Left lung (tissue), 10 donors: ENCODE data around the gene ZNF709. TPM values are rescaled to one million over a fixed set of nuclear protein-coding genes. Genes with fewer than 3 reads are reported as not detected.
A peak's percentile ranks its signal among the peaks of the same experiment; 100 is the strongest.
"Not testable (repeated sequence)": the region's sequence is repeated elsewhere in the genome, so short reads cannot be mapped to it uniquely, and the experiment has no call there.

ENCODE experiments used
- ATAC-seq: fragments of 200-7000 bp; cut with Tn5 transposase; one replicate; pipeline ENCODE4 v1.9.1; 2020; ENCODE audit warnings: moderate library complexity
- DNase-seq, 4 donors: peaks; one replicate each; pipeline ENCODE4 v3.0.0-alpha.2; 2013 to 2020
- H3K27ac ChIP-seq, 2 donors: fragments of 200-600 bp; sonication (generic) in 1 of 2; one replicate each; pipeline versions ENCODE4 v1.5.0 to v1.8.0; 2020 to 2021
- H3K27me3 ChIP-seq, 2 donors: fragments of 200-600 bp; sonication (generic) in 1 of 2; one replicate each; pipeline versions ENCODE4 v1.5.0 to v1.8.0; 2020 to 2021
- H3K36me3 ChIP-seq, 2 donors: fragments of 200-600 bp; sonication (generic) in 1 of 2; one replicate each; pipeline versions ENCODE4 v1.5.0 to v1.8.0; 2020 to 2021
- H3K4me1 ChIP-seq, 2 donors: fragments of 200-600 bp; one replicate each; pipeline ENCODE4 v1.8.0; 2021
- H3K4me3 ChIP-seq, 2 donors: fragments of 200-600 bp; sonication (generic) in 1 of 2; one replicate each; pipeline versions ENCODE4 v1.5.0 to v1.8.0; 2020 to 2021; ENCODE audit warnings: mild to moderate bottlenecking in 1 of 2
- H3K9me3 ChIP-seq, 2 donors: fragments of 200-600 bp; sonication (generic) in 1 of 2; one replicate each; pipeline versions ENCODE4 v1.5.0 to v1.8.0; 2020 to 2021
- intact Hi-C, 2 donors: fragments of 100-400 bp; cut with DNase I; formaldehyde crosslinking; loops; one replicate each; pipeline versions ENCODE4 v1.11.2 to v1.14.2; 2022
- polyA plus RNA-seq, 6 donors: library from polyadenylated mRNA; unstranded; fragments of 120-200 nt; gene quantifications; one replicate each; pipeline ENCODE4 v1.2.1, GENCODE V29; 2013; ENCODE audit not compliant: insufficient read length in 6 of 6
- total RNA-seq, 2 donors: library from RNA; stranded (reverse); fragmentation: NEBNext Ultra II Directional; extraction: Animal tissue kit (Norgen Biotek cat#: 25700); gene quantifications; one replicate each; pipeline ENCODE4 v1.2.1, GENCODE V29; 2021
- TF ChIP-seq, protein P1 (sequence below), 2 donors: fragments of 200-600 bp; sonication (generic) in 1 of 2; IDR thresholded peaks; one replicate each; pipeline versions ENCODE4 v1.5.0 to v1.8.0; 2021; ENCODE audit warnings: antibody characterized with exemption in 2 of 2
- donor health status: DM: no; HTN: yes; CAD: no.
- donor health status: DM: no; HTN: no; CAD: no.

Gene ZNF709
- total and polyA plus RNA-seq, 8 donors: 1.8 to 10.4 (median 8.6) TPM

- H3K36me3 ChIP-seq: no peaks in the 10 kb centered on the region
- TF ChIP-seq, protein P1, sequence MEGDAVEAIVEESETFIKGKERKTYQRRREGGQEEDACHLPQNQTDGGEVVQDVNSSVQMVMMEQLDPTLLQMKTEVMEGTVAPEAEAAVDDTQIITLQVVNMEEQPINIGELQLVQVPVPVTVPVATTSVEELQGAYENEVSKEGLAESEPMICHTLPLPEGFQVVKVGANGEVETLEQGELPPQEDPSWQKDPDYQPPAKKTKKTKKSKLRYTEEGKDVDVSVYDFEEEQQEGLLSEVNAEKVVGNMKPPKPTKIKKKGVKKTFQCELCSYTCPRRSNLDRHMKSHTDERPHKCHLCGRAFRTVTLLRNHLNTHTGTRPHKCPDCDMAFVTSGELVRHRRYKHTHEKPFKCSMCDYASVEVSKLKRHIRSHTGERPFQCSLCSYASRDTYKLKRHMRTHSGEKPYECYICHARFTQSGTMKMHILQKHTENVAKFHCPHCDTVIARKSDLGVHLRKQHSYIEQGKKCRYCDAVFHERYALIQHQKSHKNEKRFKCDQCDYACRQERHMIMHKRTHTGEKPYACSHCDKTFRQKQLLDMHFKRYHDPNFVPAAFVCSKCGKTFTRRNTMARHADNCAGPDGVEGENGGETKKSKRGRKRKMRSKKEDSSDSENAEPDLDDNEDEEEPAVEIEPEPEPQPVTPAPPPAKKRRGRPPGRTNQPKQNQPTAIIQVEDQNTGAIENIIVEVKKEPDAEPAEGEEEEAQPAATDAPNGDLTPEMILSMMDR (IDR thresholded peaks at IDR 0.05): no peak
- intact Hi-C loops: no loop called here
- no peak for ATAC-seq
- no peak overlapping the region for H3K4me3 ChIP-seq
- H3K4me1 ChIP-seq: no peaks in the 10 kb centered on the region
- H3K27me3 ChIP-seq: no peaks in the 10 kb centered on the region
- peaks cover 0 to 55% of the 10 kb centered on the region in 2 donors for H3K9me3 ChIP-seq
- H3K27ac ChIP-seq: no peak overlapping the region
- no peak for DNase-seq
These were observed 33.8 kb downstream of the ZNF709 start for GRCh38 chr19:12450844-12451243.

- TF ChIP-seq, protein P1 (IDR thresholded peaks at IDR 0.05): no peak
- no peaks in the 10 kb centered on the region for H3K36me3 ChIP-seq
These were observed 35.8 kb downstream of the ZNF709 start for GRCh38 chr19:12448808-12449207.

DNA sequence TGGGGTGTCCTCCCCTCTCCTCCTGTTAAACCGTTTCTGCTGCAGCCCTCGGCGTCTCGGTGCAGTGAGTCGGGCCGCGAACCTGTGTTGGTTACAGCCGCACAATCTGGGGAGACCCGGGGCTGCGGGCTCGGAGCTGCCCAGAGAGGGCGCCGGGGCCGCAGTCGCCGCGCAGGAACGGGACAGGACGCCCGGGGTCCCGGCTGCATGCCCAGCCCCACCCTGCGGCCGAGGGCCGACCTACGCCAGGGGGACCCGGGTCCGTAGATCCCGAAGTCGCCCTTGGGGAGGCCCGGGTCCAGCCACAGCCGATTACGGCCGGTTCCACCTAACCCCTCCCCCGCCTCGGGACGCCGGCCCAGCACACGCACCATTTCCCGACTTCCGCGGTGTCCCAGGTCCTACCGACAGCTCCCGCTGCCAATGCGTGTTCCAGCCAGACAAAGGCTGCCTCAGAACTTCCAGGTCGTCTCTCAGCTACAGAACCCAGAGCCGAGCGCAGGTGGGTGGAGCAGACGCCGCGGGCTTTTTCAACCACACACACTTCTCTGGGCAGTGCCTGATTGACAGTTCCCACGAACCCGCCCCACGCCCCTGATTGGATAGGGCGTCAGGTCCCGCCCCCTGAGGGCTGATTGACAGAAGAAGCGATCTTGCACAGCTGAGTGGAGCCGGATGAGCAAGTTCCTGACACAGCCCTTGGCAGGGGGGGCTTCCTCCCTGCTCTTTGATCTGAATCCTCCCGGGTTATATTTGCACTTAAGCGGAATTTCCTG is 43.9 kb downstream of the ZNF709 start, which contains the start of gene ZNF443:
ZNF443 (minus strand) TSS at position 481 of the 776 bp plus-strand sequence; CDS start at position 374, 107 bp downstream.
- no peaks in the 10 kb centered on the region for H3K36me3 ChIP-seq
- ATAC-seq (peak; percentile 98), DNase-seq (peak; percentile 96 to 98 (median 98))
- TF ChIP-seq, protein P1 (IDR thresholded peaks at IDR 0.05): no peak
- H3K27me3 ChIP-seq: no peaks in the 10 kb centered on the region
- peak within 1 kb of the TSS; percentile 69 to 79 for H3K4me3 ChIP-seq
- peak within 1 kb of the TSS; percentile 59 to 82 for H3K27ac ChIP-seq
- intact Hi-C loops: no loop called here
- peaks cover 0 to 7% of the 10 kb centered on the region in 2 donors for H3K4me1 ChIP-seq
- peaks cover 0 to 8% of the 10 kb centered on the region in 2 donors for H3K9me3 ChIP-seq

More at GRCh38 chr19:12448808-12449207, 35.8 kb downstream of the ZNF709 start:
- H3K9me3 ChIP-seq: peaks cover 0 to 50% of the 10 kb centered on the region in 2 donors
- ATAC-seq (no peak), DNase-seq (no peak)
- no peak overlapping the region for H3K4me3 ChIP-seq
- H3K4me1 ChIP-seq: no peaks in the 10 kb centered on the region
- no peaks in the 10 kb centered on the region for H3K27me3 ChIP-seq
- no peak overlapping the region for H3K27ac ChIP-seq
- intact Hi-C loops: no loop called here

DNA sequence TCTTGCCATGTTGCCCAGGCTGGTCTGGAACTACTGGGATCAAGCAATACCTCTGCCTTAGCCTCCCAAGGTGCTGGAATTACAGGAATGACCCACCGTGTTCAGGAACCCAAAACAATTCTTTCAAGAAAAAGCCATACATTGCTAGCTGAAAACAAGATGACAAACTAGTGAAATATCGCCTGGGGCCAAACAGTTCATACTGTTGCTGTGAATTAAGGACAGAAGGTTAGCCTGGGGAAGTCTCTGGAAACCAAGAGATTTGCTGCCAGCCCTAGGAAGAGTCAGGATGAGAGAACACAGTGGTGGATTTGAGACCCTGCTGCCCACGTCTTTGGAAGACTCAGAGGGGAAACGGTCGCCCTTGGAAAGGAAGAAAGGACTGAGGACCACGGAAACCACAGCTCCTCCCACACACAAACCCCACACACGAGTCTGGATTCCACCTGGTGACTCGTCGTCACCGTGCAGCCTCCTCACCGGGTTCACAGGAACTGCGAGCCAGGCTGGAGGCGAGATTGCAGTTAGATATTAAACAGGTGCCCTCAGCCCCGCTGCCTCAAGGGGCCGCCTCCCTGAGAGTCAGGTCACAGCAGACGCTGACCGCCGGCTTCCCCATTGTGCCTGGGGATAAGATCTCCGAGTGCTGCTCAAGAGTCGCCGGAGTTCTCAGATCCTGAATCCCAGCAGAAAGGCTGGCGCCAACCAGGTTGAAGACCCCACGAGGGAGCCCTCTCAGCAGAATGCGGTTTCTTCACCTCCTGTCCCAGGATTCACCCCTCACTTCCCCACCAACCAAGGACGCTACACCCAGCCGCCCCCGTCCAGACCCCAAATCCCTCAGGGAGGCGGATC is 44.7 kb downstream of the ZNF709 start:
- H3K27me3 ChIP-seq, H3K36me3 ChIP-seq, H3K9me3 ChIP-seq, intact Hi-C loops, H3K4me1 ChIP-seq: not testable (repeated sequence)
- peak overlapping the region; percentile 69 to 79 for H3K4me3 ChIP-seq
- peak; percentile 72 for ATAC-seq
- peak overlapping the region; percentile 59 to 82 for H3K27ac ChIP-seq
- DNase-seq: peak in 3 of 4 donors; percentile 24 to 68 (median 34)

DNA sequence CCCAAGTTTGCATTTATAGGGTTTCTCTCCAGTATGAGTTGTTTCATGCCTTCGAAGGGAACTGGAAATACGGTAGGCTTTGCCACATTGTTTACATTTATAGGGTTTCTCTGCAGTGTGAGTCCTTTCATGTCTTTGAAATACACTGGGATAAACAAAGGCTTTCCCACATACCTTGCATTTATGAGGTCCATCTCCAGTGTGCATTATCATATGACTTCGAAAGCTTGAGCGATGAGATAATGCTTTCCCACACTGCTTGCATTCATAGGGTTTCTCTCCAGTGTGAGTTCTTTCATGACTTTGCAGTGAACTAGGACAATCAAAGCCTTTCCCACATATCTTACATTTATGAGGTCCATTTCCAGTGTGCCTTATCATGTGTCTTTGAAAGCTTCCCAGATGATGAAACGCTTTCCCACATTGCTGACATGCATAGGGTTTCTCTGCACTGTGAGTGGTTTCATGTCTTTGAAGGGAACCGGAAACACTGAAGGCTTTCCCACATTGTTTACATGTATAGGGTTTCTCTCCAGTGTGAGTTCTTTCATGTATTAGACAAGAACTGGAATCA is 53.8 kb downstream of the ZNF709 start:
- peaks cover 0 to 43% of the 10 kb centered on the region in 2 donors for H3K9me3 ChIP-seq
- H3K4me3 ChIP-seq, DNase-seq, intact Hi-C loops, H3K27ac ChIP-seq, H3K4me1 ChIP-seq, ATAC-seq, H3K27me3 ChIP-seq: not testable (repeated sequence)
- peaks cover 0 to 37% of the 10 kb centered on the region in 2 donors for H3K36me3 ChIP-seq
